PC-9 (cell line): ENCODE results near the gene ZNF335. TPM values are rescaled to one million over a fixed set of nuclear protein-coding genes. Genes with fewer than 3 reads are reported as not detected.

Experiments used
- BruUV-seq: library from RNA; stranded (reverse); fragments of 400-500 nt; replicated peaks from 2 replicates; lab custom pipeline; 2021; lab: Mats Ljungman, UMichigan
- CTCF ChIA-PET: fragments of 300-600 bp; sonication (Branson Sonifier 250); formaldehyde crosslinking; loops from one replicate; lab custom pipeline; 2022; ENCODE audit warnings: antibody characterized with exemption; lab: Charles Lee
- POLR2A ChIA-PET: fragments of 300-600 bp; sonication (Branson Sonifier 250); formaldehyde crosslinking; loops from one replicate; lab custom pipeline; 2022; ENCODE audit warnings: antibody characterized with exemption; ENCODE audit not compliant: unreplicated experiment; lab: Charles Lee
- DNase-seq, 2 experiments: peaks; one replicate each; pipeline versions ENCODE4 v3.0.0 to v3.0.0-alpha.2; 2015 to 2022; ENCODE audit warnings: mixed read lengths in 1 of 2
- H2AFZ ChIP-seq: fragments of 200-600 bp; sonication (generic); 2 replicates; pipeline ENCODE4 v1.8.1; 2017; ENCODE audit warnings: antibody characterized with exemption
- H3F3A ChIP-seq: fragments of 200-600 bp; sonication (generic); 2 replicates; pipeline ENCODE4 v1.8.1; 2017; ENCODE audit warnings: antibody characterized with exemption, mild to moderate bottlenecking, low read depth; ENCODE audit not compliant: insufficient read depth
- H3K27ac ChIP-seq: fragments of 200-600 bp; sonication (generic); 2 replicates; pipeline ENCODE4 v1.6.1; 2016; ENCODE audit warnings: mixed run types
- H3K27me3 ChIP-seq: fragments of 200-600 bp; sonication (generic); 2 replicates; pipeline ENCODE4 v1.6.1; 2016; ENCODE audit warnings: low read depth, mixed run types; ENCODE audit not compliant: insufficient read depth
- H3K36me3 ChIP-seq: fragments of 200-600 bp; sonication (generic); 2 replicates; pipeline ENCODE4 v1.6.1; 2016; ENCODE audit warnings: low read depth, mixed run types
- H3K4me1 ChIP-seq: fragments of 200-600 bp; sonication (generic); replicated peaks from 2 replicates; pipeline ENCODE4 v1.6.1; 2016; ENCODE audit warnings: mixed run types; ENCODE audit not compliant: insufficient read depth
- H3K4me2 ChIP-seq: fragments of 200-600 bp; sonication (generic); 2 replicates; pipeline ENCODE4 v1.6.1; 2017; ENCODE audit warnings: mixed run types
- H3K4me3 ChIP-seq: fragments of 200-600 bp; sonication (generic); 2 replicates; pipeline ENCODE4 v1.6.1; 2016; ENCODE audit warnings: mixed run types
- H3K79me2 ChIP-seq: fragments of 200-600 bp; sonication (generic); 2 replicates; pipeline ENCODE4 v1.6.1; 2017; ENCODE audit warnings: low read depth, mixed run types
- H3K9me2 ChIP-seq: fragments of 200-600 bp; sonication (generic); 2 replicates; pipeline ENCODE4 v1.8.1; 2017; ENCODE audit warnings: mild to moderate bottlenecking; ENCODE audit not compliant: insufficient read depth
- H3K9me3 ChIP-seq: fragments of 200-600 bp; sonication (generic); 2 replicates; pipeline ENCODE4 v1.8.1; 2016; ENCODE audit warnings: low read depth; ENCODE audit not compliant: insufficient read depth
- H4K20me1 ChIP-seq: fragments of 200-600 bp; sonication (generic); 2 replicates; pipeline ENCODE4 v1.8.1; 2017; ENCODE audit not compliant: insufficient read depth
- CTCF ChIP-seq: fragments of 200-600 bp; sonication (generic); conservative IDR thresholded peaks from 2 replicates; pipeline ENCODE4 v1.6.1; 2017; ENCODE audit warnings: mixed run types, antibody characterized with exemption, mild to moderate bottlenecking, moderate library complexity
- EZH2 ChIP-seq: fragments of 200-600 bp; sonication (generic); IDR thresholded peaks from 2 replicates; pipeline ENCODE4 v1.8.0; 2017; ENCODE audit warnings: antibody characterized with exemption, low read depth
- intact Hi-C: fragments of 100-400 bp; cut with micrococcal nuclease; formaldehyde crosslinking; loops from one replicate; pipeline ENCODE4 v1.10.0; 2022; ENCODE audit not compliant: unreplicated experiment
- total RNA-seq: library from RNA; stranded (reverse); gene quantifications from 2 replicates; pipeline ENCODE4 v1.2.3, GENCODE V29; 2021

ZNF335 gene
- total RNA-seq, 1 experiment from 2014 or later: 16.3 TPM

- Histone ChIP-seq H3F3A (peaks cover 26% of the 10 kb centered on the region), H3K9me2 (no peaks in the 10 kb centered on the region), H2AFZ (no peak overlapping the region), H3K27me3 (no peaks in the 10 kb centered on the region), H3K4me1 (peaks cover 16% of the 10 kb centered on the region), H3K4me3 (no peak overlapping the region), H3K27ac (no peak overlapping the region), H3K4me2 (no peak overlapping the region), H3K36me3 (0 out of 2 replicates have a peak, but pooled peaks cover 7% of the 10 kb centered on the region), H3K79me2 (no peaks in the 10 kb centered on the region), H3K9me3 (no peaks in the 10 kb centered on the region), H4K20me1 (no peaks in the 10 kb centered on the region)
- BruUV-seq: no TSS peak
- POLR2A ChIA-PET: interaction anchor here (0.6 kb wide), 1 partner anchor 111 kb away, joined by 5 read pairs; no protein-coding TSS in a partner anchor
- TF ChIP-seq CTCF: no peak
- CTCF ChIA-PET: interaction anchor here (0.6 kb wide), 1 partner anchor 35 kb away, joined by 5 read pairs; no protein-coding TSS in a partner anchor
- intact Hi-C loops: no loop called here
- DNase-seq: peak; percentile 25 to 42
Observed at GRCh38 chr20:45950330-45950646, 21.7 kb downstream of the ZNF335 start.

- Histone ChIP-seq H3K27ac (no peak overlapping the region), H3K4me2 (no peak overlapping the region), H3K79me2 (no peaks in the 10 kb centered on the region), H2AFZ (no peak overlapping the region), H3K36me3 (0 out of 2 replicates have a peak, but pooled peaks cover 10% of the 10 kb centered on the region), H3K9me2 (no peaks in the 10 kb centered on the region), H3K4me3 (no peak overlapping the region), H3F3A (peaks cover 31% of the 10 kb centered on the region), H3K9me3 (no peaks in the 10 kb centered on the region), H4K20me1 (no peaks in the 10 kb centered on the region), H3K4me1 (peaks cover 22% of the 10 kb centered on the region), H3K27me3 (no peaks in the 10 kb centered on the region)
- BruUV-seq: TSS peak; percentile 2
- intact Hi-C loops: no loop called here
- CTCF ChIA-PET: no interaction called here
- POLR2A ChIA-PET: interaction anchor here (0.6 kb wide), 1 partner anchor 137 kb away, joined by 3 read pairs; no protein-coding TSS in a partner anchor
- TF ChIP-seq EZH2: no peak
- no peak for TF ChIP-seq CTCF
- DNase-seq: peak in 1 of 2 experiments; percentile 36
Observed at GRCh38 chr20:45949542-45950329, 22.3 kb downstream of the ZNF335 start.

- Histone ChIP-seq H3F3A (peaks cover 35% of the 10 kb centered on the region), H3K9me3 (no peaks in the 10 kb centered on the region), H2AFZ (no peak overlapping the region), H3K36me3 (0 out of 2 replicates have a peak, but pooled peaks cover 14% of the 10 kb centered on the region), H3K9me2 (no peaks in the 10 kb centered on the region), H4K20me1 (no peaks in the 10 kb centered on the region), H3K27ac (no peak overlapping the region), H3K4me1 (peaks cover 30% of the 10 kb centered on the region), H3K79me2 (no peaks in the 10 kb centered on the region), H3K4me2 (no peak overlapping the region), H3K4me3 (no peak overlapping the region), H3K27me3 (no peaks in the 10 kb centered on the region)
- intact Hi-C loops: no loop called here
- BruUV-seq: no TSS peak
- ChIA-PET CTCF (no interaction called here), POLR2A (interaction anchor here (0.6 kb wide), 1 partner anchor 136 kb away, joined by 3 read pairs; no protein-coding TSS in a partner anchor)
- TF ChIP-seq EZH2: no peak
- no peak for TF ChIP-seq CTCF
- peak in 1 of 2 experiments; percentile 33 for DNase-seq
Observed at GRCh38 chr20:45948742-45949541, 23.1 kb downstream of the ZNF335 start.
